Heart left ventricle (tissue), 13 donors: ENCODE data around the gene OPCML.

Source experiments
- CTCF ChIP-seq, 12 donors: fragments of 200-600 bp; sonication (generic) in 4 of 12; IDR thresholded peaks; one replicate each; pipeline versions ENCODE4 v1.5.0 to v1.8.0; 2018 to 2022; ENCODE audit warnings: antibody characterized with exemption in 12 of 12, mild to moderate bottlenecking in 5 of 12
- POLR2A ChIP-seq, 2 donors: fragments of 450-650 bp; IDR thresholded peaks; one replicate each; pipeline ENCODE4 v1.6.1; 2017; ENCODE audit warnings: antibody characterized with exemption in 2 of 2, mild to moderate bottlenecking in 2 of 2, moderate library complexity in 2 of 2
- donor health status: ischemic (EF 13 %, LVEDD 7.1; RV severe dilation, severe dysfunction).
- donor health status: DM: no; HTN: yes; CAD: no.
- donor health status: DM: no; HTN: no; CAD: no.
- donor health status: ischemic (EF 25% LVEDD 6.9; RV normal size, moderate dysfunction).
- donor health status: ischemic (EF 25% LVEDD 5.7; RV mildly dilated, moderate dysfunction).
- donor health status: ischemic (EF 35%, LVEDD 5.7; RV mildly dilated, moderate dysfunction).
- donor health status: nonischemic (EF 11% LVEDD 7.7; RV severe dilation, severe dysfunction).
- donor health status: DM: yes; HTN: yes; CAD: no.
- donor health status: PGD.
- donor health status: ischemic (EF 29% LVEDD 5.4; RV normal size, mild dysfunction).
- donor health status: nonischemic (EF 23%, LVEDD 6.1; RV moderate dilation, normal function).

DNA sequence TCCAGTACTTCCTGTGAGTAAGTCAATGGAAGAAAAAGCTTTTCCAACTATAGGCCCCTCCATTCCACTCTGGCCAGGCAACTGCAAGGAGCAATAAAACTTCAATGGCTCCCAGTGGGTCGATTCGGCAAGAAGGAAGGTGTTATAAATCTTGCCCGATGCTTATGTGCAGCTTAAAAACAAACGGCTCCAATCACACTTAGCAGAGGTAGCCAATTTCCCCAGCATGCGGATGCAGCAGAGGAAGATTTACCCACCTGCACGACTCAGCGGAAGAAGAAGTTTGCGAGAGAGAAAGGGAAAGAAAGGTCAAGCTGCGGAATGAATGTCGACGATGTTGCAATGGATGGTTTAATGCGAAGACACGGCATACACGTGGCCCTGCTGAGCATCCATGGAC, 141.5 kb downstream of the OPCML start:
- TF ChIP-seq CTCF (IDR thresholded peaks at IDR 0.05) (no peak), POLR2A (IDR thresholded peaks at IDR 0.05) (no peak)
